C4-2B (cell line): ENCODE measurements around the gene DPF3.

Source experiments
- ZFX ChIP-seq: fragments of 450-650 bp; IDR thresholded peaks from 2 replicates; pipeline ENCODE4 v1.6.1; 2017
- TF ChIP-seq, protein P1 (sequence below): fragments of 450-650 bp; conservative IDR thresholded peaks from 2 replicates; pipeline ENCODE4 v1.5.1; 2017; ENCODE audit warnings: mild to moderate bottlenecking

- TF ChIP-seq, protein P1, sequence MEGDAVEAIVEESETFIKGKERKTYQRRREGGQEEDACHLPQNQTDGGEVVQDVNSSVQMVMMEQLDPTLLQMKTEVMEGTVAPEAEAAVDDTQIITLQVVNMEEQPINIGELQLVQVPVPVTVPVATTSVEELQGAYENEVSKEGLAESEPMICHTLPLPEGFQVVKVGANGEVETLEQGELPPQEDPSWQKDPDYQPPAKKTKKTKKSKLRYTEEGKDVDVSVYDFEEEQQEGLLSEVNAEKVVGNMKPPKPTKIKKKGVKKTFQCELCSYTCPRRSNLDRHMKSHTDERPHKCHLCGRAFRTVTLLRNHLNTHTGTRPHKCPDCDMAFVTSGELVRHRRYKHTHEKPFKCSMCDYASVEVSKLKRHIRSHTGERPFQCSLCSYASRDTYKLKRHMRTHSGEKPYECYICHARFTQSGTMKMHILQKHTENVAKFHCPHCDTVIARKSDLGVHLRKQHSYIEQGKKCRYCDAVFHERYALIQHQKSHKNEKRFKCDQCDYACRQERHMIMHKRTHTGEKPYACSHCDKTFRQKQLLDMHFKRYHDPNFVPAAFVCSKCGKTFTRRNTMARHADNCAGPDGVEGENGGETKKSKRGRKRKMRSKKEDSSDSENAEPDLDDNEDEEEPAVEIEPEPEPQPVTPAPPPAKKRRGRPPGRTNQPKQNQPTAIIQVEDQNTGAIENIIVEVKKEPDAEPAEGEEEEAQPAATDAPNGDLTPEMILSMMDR, result no peak
- TF ChIP-seq ZFX, result no peak
Observed at GRCh38 chr14:72640911-72641485, 252.9 kb downstream of the DPF3 start.
